Right lobe of liver (tissue), 4 donors: ENCODE measurements around the gene ZFP30.

Source experiments
- POLR2A ChIP-seq: fragments of 450-650 bp; IDR thresholded peaks from one replicate; pipeline ENCODE4 v1.6.1; 2017; ENCODE audit warnings: antibody characterized with exemption, mild to moderate bottlenecking
- TF ChIP-seq, protein P1 (sequence below), 4 donors: fragments of 200-600 bp in 3 of 4; fragments of 450-650 bp in 1 of 4; IDR thresholded peaks; one replicate each; pipeline versions ENCODE4 v1.5.1 to v1.8.0; 2016 to 2022; ENCODE audit warnings: antibody characterized with exemption in 4 of 4, mild to moderate bottlenecking in 2 of 4
- donor health status: DM: no; HTN: no; CAD: no.
- donor health status: DM: no; HTN: no; CAD: no.
- donor health status: DM: no; HTN: yes; CAD: no.

DNA sequence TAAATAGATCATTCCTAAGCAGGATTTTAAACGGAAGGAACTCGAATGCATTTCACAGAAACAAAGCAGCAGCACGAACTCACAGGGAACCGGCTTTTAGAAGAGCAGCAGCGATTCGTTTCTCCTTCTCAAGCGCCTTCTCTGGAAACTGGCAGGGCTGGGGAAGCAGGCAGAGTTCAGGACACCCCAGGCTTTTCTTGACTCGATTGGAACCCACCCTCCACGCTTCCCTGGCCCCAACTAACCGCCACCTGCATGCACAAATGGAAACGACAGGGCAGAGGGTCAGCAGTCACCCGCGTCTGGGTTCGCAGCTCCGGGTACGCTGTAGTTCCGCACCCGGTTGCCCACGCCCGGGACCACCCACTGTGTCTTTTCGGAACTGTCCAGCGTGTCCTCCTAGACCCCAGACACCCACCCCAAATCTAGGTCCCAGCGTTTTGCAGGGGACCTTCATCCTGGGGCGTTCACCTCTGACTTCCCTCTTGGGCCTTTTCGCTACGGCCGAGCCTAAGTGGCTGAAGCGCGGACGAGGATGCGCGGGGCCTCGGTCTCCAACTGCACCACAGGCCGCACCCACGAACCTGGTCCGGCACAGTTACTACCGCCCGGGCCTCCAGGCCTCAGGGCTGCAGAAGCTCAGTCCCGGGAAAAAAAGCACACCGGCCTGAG is 500 bp downstream of the ZFP30 start:
- no peak for TF ChIP-seq POLR2A
- TF ChIP-seq, protein P1, sequence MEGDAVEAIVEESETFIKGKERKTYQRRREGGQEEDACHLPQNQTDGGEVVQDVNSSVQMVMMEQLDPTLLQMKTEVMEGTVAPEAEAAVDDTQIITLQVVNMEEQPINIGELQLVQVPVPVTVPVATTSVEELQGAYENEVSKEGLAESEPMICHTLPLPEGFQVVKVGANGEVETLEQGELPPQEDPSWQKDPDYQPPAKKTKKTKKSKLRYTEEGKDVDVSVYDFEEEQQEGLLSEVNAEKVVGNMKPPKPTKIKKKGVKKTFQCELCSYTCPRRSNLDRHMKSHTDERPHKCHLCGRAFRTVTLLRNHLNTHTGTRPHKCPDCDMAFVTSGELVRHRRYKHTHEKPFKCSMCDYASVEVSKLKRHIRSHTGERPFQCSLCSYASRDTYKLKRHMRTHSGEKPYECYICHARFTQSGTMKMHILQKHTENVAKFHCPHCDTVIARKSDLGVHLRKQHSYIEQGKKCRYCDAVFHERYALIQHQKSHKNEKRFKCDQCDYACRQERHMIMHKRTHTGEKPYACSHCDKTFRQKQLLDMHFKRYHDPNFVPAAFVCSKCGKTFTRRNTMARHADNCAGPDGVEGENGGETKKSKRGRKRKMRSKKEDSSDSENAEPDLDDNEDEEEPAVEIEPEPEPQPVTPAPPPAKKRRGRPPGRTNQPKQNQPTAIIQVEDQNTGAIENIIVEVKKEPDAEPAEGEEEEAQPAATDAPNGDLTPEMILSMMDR (IDR thresholded peaks at IDR 0.05) = no peak
